ENCODE results near the gene GSDME.

GSDME gene

GRCh38 chr7:24769851-24770250 lies 12.6 kb upstream of the GSDME start:
- DNase-seq (ENCODE audit: low read depth, low spot score): no peak

GRCh38 chr7:24769014-24769830 lies 12.0 kb upstream of the GSDME start:
- no peak for DNase-seq (ENCODE audit: low read depth, low spot score)

GRCh38 chr7:24767878-24768569 lies 10.8 kb upstream of the GSDME start:
- DNase-seq (ENCODE audit: low read depth, low spot score): no peak

GRCh38 chr7:24764972-24765744 lies 7.9 kb upstream of the GSDME start:
- no peak for DNase-seq (ENCODE audit: low read depth, low spot score)

GRCh38 chr7:24764011-24764410 lies 6.7 kb upstream of the GSDME start:
- DNase-seq (ENCODE audit: low read depth, low spot score): no peak

GRCh38 chr7:24763303-24763901 lies 6.1 kb upstream of the GSDME start:
- DNase-seq (ENCODE audit: low read depth, low spot score): no peak

- DNase-seq (ENCODE audit: low read depth, low spot score): no peak
These were observed 5.5 kb upstream of the GSDME start for GRCh38 chr7:24762771-24763170.

GRCh38 chr7:24760968-24761367 lies 3.7 kb upstream of the GSDME start:
- no peak for DNase-seq (ENCODE audit: low read depth, low spot score)

GRCh38 chr7:24756545-24757352 lies 515 bp downstream of the GSDME start:
- DNase-seq (ENCODE audit: low read depth, low spot score): no peak

GRCh38 chr7:24755541-24756407 lies 1.5 kb downstream of the GSDME start:
- DNase-seq (ENCODE audit: low read depth, low spot score): no peak

GRCh38 chr7:24754906-24755506 lies 2.3 kb downstream of the GSDME start:
- DNase-seq (ENCODE audit: low read depth, low spot score): no peak

- no peak for DNase-seq (ENCODE audit: low read depth, low spot score)
These were observed 5.0 kb downstream of the GSDME start for GRCh38 chr7:24752073-24752800.

- DNase-seq (ENCODE audit: low read depth, low spot score): no peak
These were observed 5.8 kb downstream of the GSDME start for GRCh38 chr7:24751484-24751883.

GRCh38 chr7:24750441-24751055 lies 6.7 kb downstream of the GSDME start:
- DNase-seq (ENCODE audit: low read depth, low spot score): no peak

GRCh38 chr7:24748521-24748920 lies 8.7 kb downstream of the GSDME start:
- DNase-seq (ENCODE audit: low read depth, low spot score): no peak

- no peak for DNase-seq (ENCODE audit: low read depth, low spot score)
These were observed 11.9 kb downstream of the GSDME start for GRCh38 chr7:24745355-24745754.

GRCh38 chr7:24743471-24743870 lies 13.8 kb downstream of the GSDME start:
- no peak for DNase-seq (ENCODE audit: low read depth, low spot score)

- DNase-seq (ENCODE audit: low read depth, low spot score): no peak
These were observed 14.6 kb downstream of the GSDME start for GRCh38 chr7:24742506-24743162.

Data from brain pericyte (primary cell).